Measurements from ENCODE around the gene CETN2. TPM values are rescaled to one million over a fixed set of nuclear protein-coding genes. Genes with fewer than 3 reads are reported as not detected.

The CETN2 gene
- total RNA-seq, 1 donor = 44.2 TPM

- Histone ChIP-seq H3K36me3 (ENCODE audit: insufficient read depth, low read length) (no peaks in the 10 kb centered on the region), H4K20me1 (ENCODE audit: insufficient read depth, low read length) (no peaks in the 10 kb centered on the region), H3K79me2 (ENCODE audit: insufficient read depth, low read length) (no peaks in the 10 kb centered on the region), H2AFZ (ENCODE audit: low read length) (no peak overlapping the region), H3K4me1 (ENCODE audit: insufficient read depth, low read length) (peaks cover 11% of the 10 kb centered on the region), H3K9me3 (ENCODE audit: low read depth, low read length) (no peaks in the 10 kb centered on the region), H3K4me3 (ENCODE audit: insufficient read depth, low read length) (no peak overlapping the region), H3K27me3 (ENCODE audit: insufficient read depth, low read length) (no peaks in the 10 kb centered on the region), H3K4me2 (ENCODE audit: insufficient read depth, low read length) (no peak overlapping the region), H3K27ac (ENCODE audit: low read depth, low read length) (no peak overlapping the region)
- TF ChIP-seq CTCF (IDR thresholded peaks at IDR 0.05; ENCODE audit: extremely low read depth, low read depth, low read length) = no peak
- no peak for DNase-seq (ENCODE audit: insufficient read length, low spot score, missing footprints)
Observed at GRCh38 chrX:152819266-152819665, 11.3 kb downstream of the CETN2 start.

GRCh38 chrX:152818356-152818755 lies 12.2 kb downstream of the CETN2 start:
- Histone ChIP-seq H3K4me3 (ENCODE audit: insufficient read depth, low read length) (no peak overlapping the region), H3K27ac (ENCODE audit: low read depth, low read length) (no peak overlapping the region), H3K9me3 (ENCODE audit: low read depth, low read length) (no peaks in the 10 kb centered on the region), H3K27me3 (ENCODE audit: insufficient read depth, low read length) (no peaks in the 10 kb centered on the region), H2AFZ (ENCODE audit: low read length) (no peak overlapping the region), H3K4me1 (ENCODE audit: insufficient read depth, low read length) (peaks cover 11% of the 10 kb centered on the region), H4K20me1 (ENCODE audit: insufficient read depth, low read length) (no peaks in the 10 kb centered on the region), H3K4me2 (ENCODE audit: insufficient read depth, low read length) (no peak overlapping the region), H3K79me2 (ENCODE audit: insufficient read depth, low read length) (no peaks in the 10 kb centered on the region), H3K36me3 (ENCODE audit: insufficient read depth, low read length) (no peaks in the 10 kb centered on the region)
- TF ChIP-seq CTCF (IDR thresholded peaks at IDR 0.05; ENCODE audit: extremely low read depth, low read depth, low read length) = no peak
- DNase-seq (ENCODE audit: insufficient read length, low spot score, missing footprints) = no peak

- TF ChIP-seq CTCF (IDR thresholded peaks at IDR 0.05; ENCODE audit: extremely low read depth, low read depth, low read length) = peak; percentile 59
- Histone ChIP-seq H3K79me2 (ENCODE audit: insufficient read depth, low read length) (no peaks in the 10 kb centered on the region), H4K20me1 (ENCODE audit: insufficient read depth, low read length) (no peaks in the 10 kb centered on the region), H3K27ac (ENCODE audit: low read depth, low read length) (no peak overlapping the region), H3K36me3 (ENCODE audit: insufficient read depth, low read length) (no peaks in the 10 kb centered on the region), H3K4me2 (ENCODE audit: insufficient read depth, low read length) (no peak overlapping the region), H3K9me3 (ENCODE audit: low read depth, low read length) (no peaks in the 10 kb centered on the region), H3K27me3 (ENCODE audit: insufficient read depth, low read length) (no peaks in the 10 kb centered on the region), H2AFZ (ENCODE audit: low read length) (peak overlapping the region; percentile 31), H3K4me1 (ENCODE audit: insufficient read depth, low read length) (peaks cover 11% of the 10 kb centered on the region), H3K4me3 (ENCODE audit: insufficient read depth, low read length) (no peak overlapping the region)
- no peak for DNase-seq (ENCODE audit: insufficient read length, low spot score, missing footprints)
Observed at GRCh38 chrX:152817078-152817764, 13.3 kb downstream of the CETN2 start.

- H3K27me3 ChIP-seq (ENCODE audit: insufficient read depth, low read length) = no peaks in the 10 kb centered on the region
- no peak overlapping the region for H3K4me3 ChIP-seq (ENCODE audit: insufficient read depth, low read length)
- no peak overlapping the region for H2AFZ ChIP-seq (ENCODE audit: low read length)
- H3K27ac ChIP-seq (ENCODE audit: low read depth, low read length) = no peak overlapping the region
- no peak overlapping the region for H3K4me2 ChIP-seq (ENCODE audit: insufficient read depth, low read length)
- H3K79me2 ChIP-seq (ENCODE audit: insufficient read depth, low read length) = no peaks in the 10 kb centered on the region
- DNase-seq (ENCODE audit: insufficient read length, low spot score, missing footprints) = no peak
- H3K4me1 ChIP-seq (ENCODE audit: insufficient read depth, low read length) = no peaks in the 10 kb centered on the region
- no peaks in the 10 kb centered on the region for H3K36me3 ChIP-seq (ENCODE audit: insufficient read depth, low read length)
- no peaks in the 10 kb centered on the region for H4K20me1 ChIP-seq (ENCODE audit: insufficient read depth, low read length)
- TF ChIP-seq CTCF (IDR thresholded peaks at IDR 0.05; ENCODE audit: extremely low read depth, low read depth, low read length) = no peak
- no peaks in the 10 kb centered on the region for H3K9me3 ChIP-seq (ENCODE audit: low read depth, low read length)
Observed at GRCh38 chrX:152814048-152814447, 16.5 kb downstream of the CETN2 start.
